ENCODE data around the gene ASPHD1. TPM values are rescaled to one million over a fixed set of nuclear protein-coding genes. Genes with fewer than 3 reads are reported as not detected.

Gene ASPHD1
- total RNA-seq, 1 experiment from 2014 or later, result 2.0 TPM

- TF ChIP-seq EZH2 (IDR thresholded peaks at IDR 0.05; ENCODE audit: borderline replicate concordance, low read depth, low read length, poor library complexity, severe bottlenecking) (no peak), CTCF (conservative IDR thresholded peaks at IDR 0.05; ENCODE audit: low read depth, low read length) (no peak)
- POLR2A ChIA-PET (ENCODE audit: low non-redundant PET), result no interaction called here
- Histone ChIP-seq H3K4me3 (ENCODE audit: low read depth, low read length, poor library complexity, severe bottlenecking) (no peak overlapping the region), H3K27ac (ENCODE audit: low read depth, low read length, poor library complexity, severe bottlenecking) (no peak overlapping the region), H3K36me3 (ENCODE audit: insufficient read depth, low read length, poor library complexity, severe bottlenecking) (peaks cover 13% of the 10 kb centered on the region), H3K4me1 (ENCODE audit: insufficient read depth, low read length, poor library complexity, severe bottlenecking) (peaks cover 5% of the 10 kb centered on the region), H3K27me3 (replicated peaks; ENCODE audit: insufficient read depth, low read depth, low read length, poor library complexity) (no peaks in the 10 kb centered on the region), H3K9me3 (ENCODE audit: low read depth, low read length, poor library complexity, severe bottlenecking) (no peaks in the 10 kb centered on the region)
- CTCF ChIA-PET, result no interaction called here
- no TSS peak for BruUV-seq (replicated peaks)
- intact Hi-C loops (cut with micrococcal nuclease; ENCODE audit: unreplicated experiment), result no loop called here
- no peak for DNase-seq (ENCODE audit: low spot score)
Measured at GRCh38 chr16:29920288-29921033, 20.2 kb downstream of the ASPHD1 start.

GRCh38 chr16:29921034-29921385 lies 20.7 kb downstream of the ASPHD1 start:
- Histone ChIP-seq H3K27me3 (replicated peaks; ENCODE audit: insufficient read depth, low read depth, low read length, poor library complexity) (no peaks in the 10 kb centered on the region), H3K4me1 (ENCODE audit: insufficient read depth, low read length, poor library complexity, severe bottlenecking) (peaks cover 5% of the 10 kb centered on the region), H3K27ac (ENCODE audit: low read depth, low read length, poor library complexity, severe bottlenecking) (no peak overlapping the region), H3K9me3 (ENCODE audit: low read depth, low read length, poor library complexity, severe bottlenecking) (no peaks in the 10 kb centered on the region), H3K4me3 (ENCODE audit: low read depth, low read length, poor library complexity, severe bottlenecking) (no peak overlapping the region), H3K36me3 (ENCODE audit: insufficient read depth, low read length, poor library complexity, severe bottlenecking) (peaks cover 13% of the 10 kb centered on the region)
- TF ChIP-seq EZH2 (IDR thresholded peaks at IDR 0.05; ENCODE audit: borderline replicate concordance, low read depth, low read length, poor library complexity, severe bottlenecking), result no peak
- TF ChIP-seq CTCF (conservative IDR thresholded peaks at IDR 0.05; ENCODE audit: low read depth, low read length), result no peak
- ChIA-PET POLR2A (ENCODE audit: low non-redundant PET) (no interaction called here), CTCF (no interaction called here)
- no peak for DNase-seq (ENCODE audit: low spot score)
- BruUV-seq (replicated peaks), result no TSS peak
- intact Hi-C loops (cut with micrococcal nuclease; ENCODE audit: unreplicated experiment), result no loop called here

DNA sequence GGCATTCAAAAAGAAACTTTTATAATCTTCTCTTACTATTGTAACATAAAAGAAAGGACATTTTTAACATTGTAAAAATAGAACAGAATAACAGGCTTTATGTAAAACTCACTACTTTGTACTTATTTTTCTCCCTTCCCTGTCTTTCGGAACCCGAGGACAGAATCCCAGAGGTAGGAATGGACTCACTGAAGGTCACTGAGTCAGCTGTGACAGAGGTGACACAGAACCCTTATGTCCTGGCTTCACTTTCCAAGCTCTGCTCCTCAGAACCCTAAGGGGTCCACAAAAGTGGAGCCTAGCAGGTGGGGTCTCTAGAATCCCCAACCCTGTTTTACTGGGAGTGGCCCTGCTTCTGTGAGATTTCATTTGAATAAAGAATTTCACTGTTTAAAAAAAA lies 22.0 kb downstream of the ASPHD1 start:
- CTCF ChIA-PET, result no interaction called here
- Histone ChIP-seq H3K4me1 (ENCODE audit: insufficient read depth, low read length, poor library complexity, severe bottlenecking) (peaks cover 15% of the 10 kb centered on the region), H3K27me3 (replicated peaks; ENCODE audit: insufficient read depth, low read depth, low read length, poor library complexity) (no peaks in the 10 kb centered on the region), H3K4me3 (ENCODE audit: low read depth, low read length, poor library complexity, severe bottlenecking) (no peak overlapping the region), H3K9me3 (ENCODE audit: low read depth, low read length, poor library complexity, severe bottlenecking) (no peaks in the 10 kb centered on the region), H3K27ac (ENCODE audit: low read depth, low read length, poor library complexity, severe bottlenecking) (no peak overlapping the region), H3K36me3 (ENCODE audit: insufficient read depth, low read length, poor library complexity, severe bottlenecking) (peaks cover 13% of the 10 kb centered on the region)
- intact Hi-C loops (cut with micrococcal nuclease; ENCODE audit: unreplicated experiment), result no loop called here
- no TSS peak for BruUV-seq (replicated peaks)
- POLR2A ChIA-PET (ENCODE audit: low non-redundant PET), result no interaction called here
- no peak for DNase-seq (ENCODE audit: low spot score)
- no peak for TF ChIP-seq CTCF (conservative IDR thresholded peaks at IDR 0.05; ENCODE audit: low read depth, low read length)
- TF ChIP-seq EZH2 (IDR thresholded peaks at IDR 0.05; ENCODE audit: borderline replicate concordance, low read depth, low read length, poor library complexity, severe bottlenecking), result no peak

All from A673 (cell line).